Thoracic aorta (tissue), 2 donors: ENCODE results near the gene NDEL1. TPM values are rescaled to one million over a fixed set of nuclear protein-coding genes. Genes with fewer than 3 reads are reported as not detected.

Experiments used
- ATAC-seq: fragments of 150-250 bp; one replicate; pipeline ENCODE4 v1.8.0; 2017; ENCODE audit warnings: low read depth; ENCODE audit not compliant: insufficient number of reproducible peaks, low FRiP score
- DNase-seq: peaks from one replicate; pipeline ENCODE4 v3.0.0-alpha.2; 2020; ENCODE audit warnings: low spot score
- H3K27ac ChIP-seq, 2 donors: fragments of 200-600 bp; sonication (generic); 1 replicate in 1 of 2; 2 replicates in 1 of 2; pipeline ENCODE4 v1.5.1; 2016; ENCODE audit warnings: mild to moderate bottlenecking in 2 of 2, moderate library complexity in 2 of 2
- H3K27me3 ChIP-seq: fragments of 200-600 bp; sonication (generic); replicated peaks from 2 replicates; pipeline ENCODE4 v1.6.0; 2016; ENCODE audit warnings: mild to moderate bottlenecking; ENCODE audit not compliant: insufficient read depth
- H3K36me3 ChIP-seq: fragments of 200-600 bp; sonication (generic); one replicate; pipeline ENCODE4 v1.5.1; 2016
- H3K4me1 ChIP-seq, 2 donors: fragments of 200-600 bp; sonication (generic); 1 replicate in 1 of 2; 2 replicates in 1 of 2; pipeline versions ENCODE4 v1.5.1 to v1.6.0; 2016; ENCODE audit warnings: low read depth in 2 of 2, mild to moderate bottlenecking in 1 of 2; ENCODE audit not compliant: control insufficient read depth in 1 of 2
- H3K4me3 ChIP-seq: fragments of 200-600 bp; sonication (generic); 2 replicates; pipeline ENCODE4 v1.5.1; 2016; ENCODE audit warnings: mild to moderate bottlenecking
- H3K9me3 ChIP-seq: fragments of 200-600 bp; sonication (generic); 2 replicates; pipeline ENCODE4 v1.5.1; 2016
- total RNA-seq, 2 donors: library from RNA; depleted of rRNA; stranded (reverse); fragments of >200 nt; gene quantifications; one replicate each; pipeline versions ENCODE4 v1.1.0 to v1.2.3, GENCODE V29; 2016
- TF ChIP-seq, protein P1 (sequence below): fragments of 200-600 bp; sonication (generic); IDR thresholded peaks from one replicate; pipeline ENCODE4 v1.5.1; 2019; ENCODE audit warnings: antibody characterized with exemption

Gene NDEL1, protein sequence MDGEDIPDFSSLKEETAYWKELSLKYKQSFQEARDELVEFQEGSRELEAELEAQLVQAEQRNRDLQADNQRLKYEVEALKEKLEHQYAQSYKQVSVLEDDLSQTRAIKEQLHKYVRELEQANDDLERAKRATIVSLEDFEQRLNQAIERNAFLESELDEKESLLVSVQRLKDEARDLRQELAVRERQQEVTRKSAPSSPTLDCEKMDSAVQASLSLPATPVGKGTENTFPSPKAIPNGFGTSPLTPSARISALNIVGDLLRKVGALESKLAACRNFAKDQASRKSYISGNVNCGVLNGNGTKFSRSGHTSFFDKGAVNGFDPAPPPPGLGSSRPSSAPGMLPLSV
- total RNA-seq, result 100 to 1,000 TPM; 110 to 113 TPM

DNA sequence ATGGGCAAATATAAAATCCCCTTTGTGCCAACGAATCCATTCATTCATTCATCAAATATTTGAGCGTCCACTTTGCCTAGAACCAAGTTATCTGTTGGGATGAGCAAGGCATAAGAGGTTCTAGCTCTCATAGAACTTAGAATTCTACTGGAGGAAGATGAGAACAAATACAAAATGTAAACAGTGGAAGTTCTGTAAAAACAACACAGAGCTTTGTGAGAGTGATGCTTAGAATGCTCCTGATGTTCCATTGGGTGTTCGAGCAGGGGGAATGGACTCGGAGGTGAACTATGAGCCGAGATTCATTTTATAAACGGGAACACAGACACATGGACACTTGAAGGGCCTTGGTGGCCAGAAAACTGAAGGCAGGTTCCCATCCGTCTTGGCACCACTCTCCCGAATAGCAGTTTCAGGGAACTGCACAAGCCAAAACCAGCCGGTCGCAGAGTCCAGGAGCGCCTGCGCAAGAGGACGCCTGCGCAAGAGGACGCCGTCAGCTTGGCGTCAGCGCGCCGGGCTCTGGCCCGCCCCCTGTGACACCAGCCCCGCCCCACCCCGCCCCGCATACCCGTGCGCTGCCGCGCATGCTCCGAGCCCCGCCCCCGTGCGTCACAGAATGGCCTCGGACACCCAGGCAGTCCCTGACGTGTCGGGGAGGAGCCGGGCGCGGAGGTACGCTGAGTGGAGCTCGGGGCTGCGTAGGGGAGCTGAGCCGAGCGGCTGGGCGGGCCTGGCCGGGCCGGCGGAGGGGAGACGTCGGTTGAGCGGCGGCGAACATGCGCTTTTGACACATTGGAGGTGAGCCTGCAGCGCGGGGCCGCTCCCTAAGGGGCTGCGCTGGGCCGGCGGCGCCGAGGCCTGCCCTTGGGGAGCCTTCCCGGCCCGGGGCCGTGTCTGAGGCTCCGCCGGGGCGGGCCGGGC is at the start of gene NDEL1:
Gene NDEL1, plus strand, starts transcription at position 640 of the 924 bp plus-strand sequence. CDS start 8,388 bp downstream, outside the sequence.
- Histone ChIP-seq H3K27ac (peak within 1 kb of the TSS; percentile 99 to 100), H3K4me3 (peak within 1 kb of the TSS; percentile 97), H3K4me1 (peaks cover 25 to 51% of the 10 kb centered on the region in 2 donors), H3K36me3 (peaks cover 4% of the 10 kb centered on the region), H3K27me3 (no peaks in the 10 kb centered on the region), H3K9me3 (no peaks in the 10 kb centered on the region)
- ATAC-seq, result peak; percentile 75
- peak; percentile 95 for DNase-seq
- TF ChIP-seq, protein P1, sequence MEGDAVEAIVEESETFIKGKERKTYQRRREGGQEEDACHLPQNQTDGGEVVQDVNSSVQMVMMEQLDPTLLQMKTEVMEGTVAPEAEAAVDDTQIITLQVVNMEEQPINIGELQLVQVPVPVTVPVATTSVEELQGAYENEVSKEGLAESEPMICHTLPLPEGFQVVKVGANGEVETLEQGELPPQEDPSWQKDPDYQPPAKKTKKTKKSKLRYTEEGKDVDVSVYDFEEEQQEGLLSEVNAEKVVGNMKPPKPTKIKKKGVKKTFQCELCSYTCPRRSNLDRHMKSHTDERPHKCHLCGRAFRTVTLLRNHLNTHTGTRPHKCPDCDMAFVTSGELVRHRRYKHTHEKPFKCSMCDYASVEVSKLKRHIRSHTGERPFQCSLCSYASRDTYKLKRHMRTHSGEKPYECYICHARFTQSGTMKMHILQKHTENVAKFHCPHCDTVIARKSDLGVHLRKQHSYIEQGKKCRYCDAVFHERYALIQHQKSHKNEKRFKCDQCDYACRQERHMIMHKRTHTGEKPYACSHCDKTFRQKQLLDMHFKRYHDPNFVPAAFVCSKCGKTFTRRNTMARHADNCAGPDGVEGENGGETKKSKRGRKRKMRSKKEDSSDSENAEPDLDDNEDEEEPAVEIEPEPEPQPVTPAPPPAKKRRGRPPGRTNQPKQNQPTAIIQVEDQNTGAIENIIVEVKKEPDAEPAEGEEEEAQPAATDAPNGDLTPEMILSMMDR, result no peak

DNA sequence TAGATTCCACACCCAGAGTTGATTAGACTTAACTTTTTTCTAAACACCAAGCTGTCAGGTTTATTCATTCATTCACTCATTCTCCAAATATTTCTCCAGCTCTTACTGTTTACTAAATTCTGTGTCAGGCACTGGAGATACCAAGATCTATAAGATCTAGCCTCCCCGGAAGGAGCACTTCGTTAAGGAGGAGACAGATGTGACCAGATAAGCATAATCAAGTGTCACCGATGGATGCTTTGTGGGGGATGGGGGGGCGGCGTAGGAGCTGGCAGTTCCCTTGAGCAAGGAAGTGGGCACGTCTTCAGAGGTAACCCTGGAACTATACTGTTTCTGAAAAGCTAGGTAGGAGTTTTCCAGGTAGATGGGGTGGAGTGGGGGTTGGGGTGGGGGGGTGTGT is 48.8 kb upstream of the NDEL1 start:
- Histone ChIP-seq H3K36me3 (no peaks in the 10 kb centered on the region), H3K27me3 (no peaks in the 10 kb centered on the region), H3K4me3 (no peak overlapping the region), H3K27ac (no peak overlapping the region), H3K9me3 (no peaks in the 10 kb centered on the region), H3K4me1 (peaks cover 9 to 22% of the 10 kb centered on the region in 2 donors)
- TF ChIP-seq, protein P1, result no peak
- DNase-seq (no peak), ATAC-seq (no peak)

DNA sequence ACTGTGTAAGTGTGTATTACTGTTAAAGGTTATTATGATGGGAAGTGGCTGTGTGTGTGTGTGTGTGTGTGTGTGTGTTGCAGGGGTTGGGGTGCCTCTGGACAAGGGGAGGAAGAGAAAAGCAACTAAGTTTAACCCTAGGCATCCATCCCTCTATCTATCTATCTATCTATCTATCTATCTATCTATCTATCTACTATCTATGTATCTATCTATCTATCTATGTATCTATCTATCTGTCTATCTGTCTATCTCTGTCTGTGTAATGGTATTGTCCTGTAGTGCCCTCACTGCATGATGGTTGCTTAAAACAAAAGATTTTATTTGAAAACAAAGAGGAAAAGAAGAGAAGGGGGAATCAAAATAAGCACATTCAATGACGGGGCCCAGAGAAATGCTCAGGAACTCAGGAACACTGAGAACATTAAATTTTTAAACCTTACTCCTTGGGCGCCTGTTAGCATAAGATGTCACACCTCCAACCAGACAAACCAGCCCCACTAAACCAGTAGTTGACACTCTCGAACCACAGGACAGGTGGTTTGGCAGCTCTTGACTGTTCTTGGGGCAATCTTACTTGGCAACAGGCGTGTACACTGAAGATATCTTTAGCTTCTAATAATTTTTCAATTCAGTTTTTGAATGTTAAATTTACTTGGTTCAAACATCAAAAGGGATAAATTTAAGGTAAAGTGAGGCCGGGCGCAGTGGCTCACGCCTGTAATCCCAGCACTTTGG is 47.6 kb upstream of the NDEL1 start:
- DNase-seq, result no peak
- no peak overlapping the region for H3K4me3 ChIP-seq
- no peaks in the 10 kb centered on the region for H3K27me3 ChIP-seq
- H3K4me1 ChIP-seq, result peaks cover 4 to 17% of the 10 kb centered on the region in 2 donors
- no peaks in the 10 kb centered on the region for H3K36me3 ChIP-seq
- ATAC-seq, result no peak
- TF ChIP-seq, protein P1, result no peak
- H3K27ac ChIP-seq, result no peak overlapping the region
- H3K9me3 ChIP-seq, result no peaks in the 10 kb centered on the region

DNA sequence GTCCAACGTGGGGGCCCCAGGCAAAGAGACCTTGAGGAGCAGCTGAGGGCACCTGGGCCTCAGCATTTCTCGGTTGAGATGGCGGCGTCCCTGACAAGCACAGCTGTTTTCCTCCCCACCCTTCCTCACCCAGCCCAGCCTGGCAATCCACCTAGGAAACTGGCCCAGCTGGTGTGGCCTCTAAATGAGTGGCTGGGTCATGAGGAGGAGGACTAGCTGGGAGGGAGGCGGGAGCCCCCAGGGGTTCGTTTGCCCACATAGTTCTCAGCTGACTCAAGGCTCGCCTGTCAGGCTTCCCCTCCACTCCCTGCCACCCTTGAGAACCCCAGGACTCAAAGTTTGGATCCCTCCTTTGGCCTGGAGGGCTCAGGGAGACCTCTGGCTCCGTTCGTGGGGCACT is 44.0 kb upstream of the NDEL1 start:
- H3K27me3 ChIP-seq, result no peaks in the 10 kb centered on the region
- H3K4me1 ChIP-seq, result no peaks in the 10 kb centered on the region
- ATAC-seq (no peak), DNase-seq (no peak)
- TF ChIP-seq, protein P1, result no peak
- H3K36me3 ChIP-seq, result no peaks in the 10 kb centered on the region
- H3K27ac ChIP-seq, result no peak overlapping the region
- no peak overlapping the region for H3K4me3 ChIP-seq
- H3K9me3 ChIP-seq, result no peaks in the 10 kb centered on the region
